CD4-positive, alpha-beta T cell treated with Interleukin-6 at 100 ng/mL for 8 hours (primary cell): ENCODE results near the gene PANK2.
A peak's percentile ranks its signal among the peaks of the same experiment; 100 is the strongest.

Source experiments
- DNase-seq: peaks from one replicate; pipeline ENCODE4 v3.0.0-alpha.2; 2020; ENCODE audit warnings: mixed read lengths, low spot score

The PANK2 gene

DNA sequence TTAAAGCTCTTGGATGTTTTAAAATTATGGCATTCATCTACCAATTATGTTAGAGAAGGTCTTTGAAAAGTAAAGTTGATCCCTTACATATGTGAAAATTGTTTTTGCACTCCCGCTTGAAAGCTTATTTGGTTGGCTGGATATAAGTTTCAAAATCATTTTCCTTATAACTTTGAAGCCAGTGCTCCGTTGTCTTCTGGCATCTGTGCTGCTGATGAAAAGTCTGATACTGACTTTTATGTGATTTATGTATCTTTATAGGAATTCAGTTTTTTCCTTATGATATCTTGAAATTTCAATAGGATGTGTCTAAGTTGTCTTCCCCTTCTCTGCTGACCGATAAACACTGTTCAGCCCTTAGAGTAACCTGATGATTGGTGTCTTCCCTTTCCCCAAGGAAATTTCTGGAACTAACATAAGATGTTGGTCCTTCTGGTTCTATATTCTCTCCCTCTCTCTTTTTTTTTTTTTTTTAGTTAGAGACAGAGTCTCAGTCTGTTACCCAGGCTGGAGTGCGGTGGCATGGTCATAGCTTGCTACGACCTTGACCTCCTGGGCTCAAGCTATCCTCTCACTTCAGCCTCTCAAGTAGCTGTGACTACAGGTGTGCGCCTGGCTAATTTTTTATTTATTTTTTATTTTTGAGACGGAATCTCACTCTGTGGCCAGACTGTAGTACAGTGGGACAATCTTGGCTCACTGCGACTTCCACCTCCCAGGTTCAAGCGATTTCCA, 12.7 kb downstream of the PANK2 start:
- DNase-seq = no peak

DNA sequence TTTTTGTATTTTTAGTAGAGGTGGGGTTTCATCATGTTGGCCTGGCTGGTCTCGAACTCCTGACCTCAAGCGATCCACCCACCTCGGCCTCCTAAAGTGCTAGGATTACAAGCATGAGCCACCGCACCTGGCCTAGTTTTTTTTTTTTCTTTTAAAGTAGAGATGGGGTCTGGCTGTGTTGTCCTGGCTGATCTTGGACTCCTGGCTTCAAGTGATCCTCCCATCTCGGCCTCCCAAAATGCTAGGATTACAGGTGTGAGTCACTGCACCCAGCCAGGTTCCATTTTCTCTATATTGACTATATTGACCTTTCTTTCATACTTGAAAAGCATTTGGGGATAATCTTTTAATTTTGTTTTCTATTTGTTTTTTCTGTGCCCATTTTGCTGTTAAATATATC, 13.3 kb downstream of the PANK2 start:
- no peak for DNase-seq

DNA sequence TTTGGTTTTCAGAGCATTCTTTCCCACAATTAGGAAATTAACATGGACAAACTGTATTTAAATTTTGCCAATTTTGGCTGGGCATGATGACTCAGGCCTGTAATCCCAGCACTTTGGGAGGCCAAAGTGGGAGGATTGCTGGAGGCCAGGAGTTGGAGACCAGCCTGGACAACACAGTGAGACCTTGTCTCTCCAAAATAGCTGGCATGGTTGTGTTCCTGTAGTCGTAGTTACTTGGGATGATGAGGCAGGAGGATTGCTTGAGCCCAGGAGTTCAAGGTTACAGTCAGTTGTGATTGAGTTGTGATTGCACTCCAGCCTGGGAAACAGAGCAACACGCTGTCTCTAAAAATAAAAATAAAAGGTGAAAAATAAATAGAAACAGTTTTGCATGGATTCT, 15.0 kb downstream of the PANK2 start:
- DNase-seq = no peak

DNA sequence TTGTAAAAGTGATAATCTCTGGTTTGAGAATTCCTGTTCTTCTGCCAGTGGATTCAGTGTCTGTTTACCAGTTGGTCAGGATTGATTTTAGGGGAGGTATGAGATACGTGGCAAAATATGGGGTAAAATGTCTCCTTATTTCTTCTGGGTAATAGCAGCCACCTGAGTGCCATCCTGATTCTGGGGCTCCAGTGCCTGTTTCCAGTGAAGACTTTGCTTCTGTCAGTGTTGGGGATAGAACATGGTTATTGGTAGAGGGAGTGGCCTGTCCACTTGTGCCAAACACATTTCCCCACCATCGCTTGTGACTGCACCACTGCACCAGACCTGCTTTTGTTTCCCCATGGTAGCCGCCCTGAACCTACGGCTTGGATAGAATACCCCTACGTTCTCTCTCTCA, 15.7 kb downstream of the PANK2 start:
- DNase-seq = no peak

DNA sequence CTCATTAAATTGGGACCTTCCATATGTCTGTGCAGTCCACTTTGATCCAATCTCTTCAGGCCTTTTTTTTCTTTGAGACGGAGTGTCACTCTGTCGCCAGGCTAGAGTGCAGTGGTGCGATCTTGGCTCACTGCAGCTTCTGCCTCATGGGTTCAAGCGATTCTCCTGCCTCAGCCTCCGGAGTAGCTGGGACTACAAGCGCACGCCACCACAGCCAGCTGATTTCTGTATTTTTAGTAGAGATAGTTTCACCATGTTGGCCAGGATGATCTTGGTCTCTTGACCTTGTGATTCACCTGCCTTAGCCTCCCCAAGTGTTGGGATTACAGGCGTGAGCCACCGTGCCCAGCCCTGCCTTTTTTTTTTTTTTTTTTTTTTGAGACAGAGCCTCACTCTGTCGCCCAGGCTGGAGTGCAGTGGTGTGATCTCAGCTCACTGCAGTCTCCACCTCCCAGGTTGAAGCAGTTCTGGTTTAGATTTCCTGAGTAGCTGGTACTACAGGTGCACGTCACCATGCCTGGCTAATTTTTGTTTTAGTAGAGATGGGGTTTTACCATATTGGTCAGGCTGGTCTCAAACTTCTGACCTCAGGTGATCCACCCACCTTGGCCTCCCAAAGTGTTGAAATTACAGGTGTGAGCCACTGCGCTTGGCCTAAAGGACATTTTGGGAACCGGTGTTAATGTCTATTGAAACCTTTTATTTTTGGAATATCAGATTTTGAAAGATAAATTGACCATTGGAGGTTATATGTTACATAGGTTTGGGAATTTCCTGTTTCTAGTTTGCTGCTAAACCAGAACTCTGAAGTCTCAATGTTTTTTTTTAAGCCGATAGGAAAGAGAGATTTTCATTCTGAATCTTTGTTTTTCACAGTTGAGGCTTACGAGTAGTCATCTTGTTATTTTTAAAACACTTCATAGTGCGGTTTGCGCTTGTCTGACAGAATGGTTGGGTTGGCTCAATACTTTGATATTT, 17.8 kb downstream of the PANK2 start:
- DNase-seq = peak; percentile 32

DNA sequence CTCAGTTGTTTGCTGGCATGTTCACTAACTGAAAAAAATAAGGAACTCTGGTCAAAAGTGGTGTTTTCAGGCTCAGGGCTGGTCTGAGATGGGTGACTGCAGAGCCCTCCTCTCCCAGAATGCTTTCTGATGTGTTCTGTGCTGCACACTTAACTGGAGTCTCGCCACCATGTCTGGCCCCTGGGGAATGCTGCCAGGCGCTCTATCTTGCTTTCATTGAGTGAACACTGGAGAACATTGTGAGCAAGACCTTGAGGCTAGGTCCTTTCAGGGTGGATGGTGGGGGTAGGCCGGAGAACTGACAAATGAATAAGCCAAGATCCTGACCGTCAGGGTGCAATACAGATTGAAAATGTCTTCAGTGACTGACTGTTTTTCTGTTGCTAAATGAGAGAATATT, 19.5 kb downstream of the PANK2 start:
- no peak for DNase-seq

DNA sequence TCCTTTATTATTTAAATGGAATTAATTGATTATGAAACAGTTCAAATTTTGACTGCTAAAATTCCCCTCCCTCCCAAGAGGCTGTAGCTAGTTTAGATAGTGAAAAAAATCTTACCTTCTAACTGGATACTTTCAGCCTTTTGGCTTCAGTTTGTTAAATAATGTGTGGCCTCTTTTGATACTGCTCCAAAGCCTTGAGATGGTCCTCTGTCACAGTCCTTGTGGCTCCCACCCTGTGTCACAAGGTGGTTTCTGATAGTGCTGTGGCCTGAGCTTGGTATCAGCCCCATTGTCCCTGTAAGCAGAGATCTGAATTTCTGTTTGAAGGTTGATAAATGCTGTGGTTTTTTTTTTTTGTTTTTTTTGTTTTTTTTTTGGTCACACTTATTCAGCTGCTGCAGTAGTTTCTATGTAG, 20.8 kb downstream of the PANK2 start:
- DNase-seq = no peak

DNA sequence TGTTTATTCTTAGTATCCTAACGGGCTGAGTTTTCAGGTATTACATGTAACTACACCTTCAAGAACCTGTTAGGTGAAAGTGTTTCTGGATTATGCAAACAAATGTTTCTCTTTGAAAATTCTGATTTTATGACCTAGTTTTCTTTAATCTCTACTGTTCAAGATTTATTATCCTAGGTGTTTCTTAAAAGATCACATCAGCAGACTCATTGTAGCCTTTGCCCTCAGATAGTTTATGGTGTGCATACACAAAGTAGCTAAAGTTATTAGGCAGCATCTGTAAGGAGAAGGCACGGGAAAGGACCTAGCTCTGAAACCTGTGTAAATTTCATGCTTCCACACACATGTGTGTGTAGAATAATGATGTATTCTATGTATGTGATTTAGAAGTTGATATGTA, 21.7 kb downstream of the PANK2 start:
- no peak for DNase-seq

DNA sequence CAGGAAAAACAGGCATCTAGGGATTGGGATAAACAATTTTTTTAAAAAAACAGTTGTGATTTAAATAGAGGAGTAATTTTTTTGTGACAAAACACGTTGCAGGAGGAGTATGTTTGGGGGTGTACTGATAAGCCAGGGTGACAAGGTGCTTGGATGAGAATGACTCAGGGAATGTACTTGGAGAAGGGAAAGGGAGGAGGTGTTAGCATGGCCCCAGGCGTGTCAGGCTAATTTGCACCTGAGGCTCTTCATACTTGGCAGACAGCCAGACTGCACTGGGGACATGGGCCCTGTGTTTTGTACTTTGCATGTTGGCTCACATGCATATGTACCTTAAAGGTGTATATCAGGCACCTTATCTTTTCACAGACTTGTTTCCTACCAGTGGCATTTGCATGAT, 22.8 kb downstream of the PANK2 start:
- no peak for DNase-seq

DNA sequence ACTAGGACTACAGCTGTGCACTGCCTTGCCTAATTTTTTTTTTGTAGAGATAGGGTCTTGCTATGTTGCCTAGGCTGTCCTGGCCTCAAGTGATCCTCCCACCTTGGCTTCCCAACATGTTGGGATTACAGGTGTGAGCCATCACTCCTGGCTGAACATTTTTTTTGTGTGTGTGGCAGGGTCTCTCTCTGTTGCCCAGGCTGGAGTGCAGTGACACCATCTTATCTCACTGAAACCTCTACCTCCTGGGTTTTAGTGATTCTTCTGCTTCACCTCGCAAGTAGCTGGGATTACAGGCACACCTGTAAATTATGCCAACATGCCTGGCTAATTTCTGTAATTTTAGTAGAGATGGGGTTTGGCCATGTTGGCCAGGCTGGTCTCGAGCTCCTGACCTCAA, 25.3 kb downstream of the PANK2 start:
- DNase-seq = no peak

DNA sequence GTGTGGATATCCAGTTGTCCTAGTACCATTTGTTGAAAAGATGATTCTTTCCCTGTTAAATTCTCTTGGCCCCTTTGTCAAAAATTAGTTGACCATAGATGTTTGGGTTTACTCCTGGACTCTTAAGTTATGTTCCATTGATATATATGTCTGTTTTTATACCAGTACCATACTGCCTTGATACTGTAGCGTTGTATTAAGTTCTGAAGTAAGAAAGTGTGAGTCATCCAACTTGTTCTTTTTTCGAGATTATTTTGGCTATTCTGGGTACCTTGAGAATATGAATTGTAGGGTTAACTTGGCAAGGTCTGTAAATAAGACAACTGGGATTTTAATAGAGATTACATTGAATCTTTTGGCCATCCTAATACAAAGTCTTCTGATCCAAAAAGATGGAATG, 26.5 kb downstream of the PANK2 start:
- DNase-seq = no peak

DNA sequence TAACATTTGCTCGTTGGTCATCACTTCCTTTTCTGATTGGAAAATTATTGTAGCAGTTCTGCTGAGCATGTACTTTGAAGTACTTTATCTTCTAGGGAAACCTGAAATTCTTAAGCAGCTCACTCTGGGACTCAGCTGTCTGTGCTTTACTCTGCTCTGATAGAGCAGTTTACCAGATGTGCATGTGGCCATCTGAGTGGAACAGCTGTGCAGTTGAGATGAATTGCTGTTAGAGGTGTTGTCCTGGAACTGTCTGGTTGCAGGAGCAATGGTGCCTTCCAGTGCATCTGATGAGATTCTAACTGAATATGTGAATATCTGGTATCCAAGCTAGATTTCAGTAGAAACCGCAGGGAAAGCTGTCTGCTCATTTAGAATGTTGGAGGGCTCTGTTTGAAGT, 27.2 kb downstream of the PANK2 start:
- DNase-seq = no peak

DNA sequence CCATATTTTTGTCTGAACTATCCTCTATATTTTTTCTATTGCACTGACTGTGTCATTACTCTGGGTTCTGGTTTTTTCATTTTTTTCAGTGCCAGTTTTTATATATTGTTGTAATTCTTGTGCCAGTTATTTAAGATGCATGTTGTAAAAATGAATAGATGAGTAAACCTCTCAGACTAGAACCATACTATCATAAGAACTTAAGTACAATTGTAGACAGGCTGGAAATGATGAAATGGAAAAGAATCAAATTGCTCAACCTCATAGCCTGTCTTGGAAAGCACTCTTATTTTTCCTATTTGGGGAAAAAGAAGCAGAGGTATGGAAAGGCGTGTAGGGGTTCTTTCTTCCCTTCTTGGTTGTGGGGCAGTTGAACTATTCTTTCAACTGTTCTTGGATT, 30.2 kb downstream of the PANK2 start:
- DNase-seq = no peak

DNA sequence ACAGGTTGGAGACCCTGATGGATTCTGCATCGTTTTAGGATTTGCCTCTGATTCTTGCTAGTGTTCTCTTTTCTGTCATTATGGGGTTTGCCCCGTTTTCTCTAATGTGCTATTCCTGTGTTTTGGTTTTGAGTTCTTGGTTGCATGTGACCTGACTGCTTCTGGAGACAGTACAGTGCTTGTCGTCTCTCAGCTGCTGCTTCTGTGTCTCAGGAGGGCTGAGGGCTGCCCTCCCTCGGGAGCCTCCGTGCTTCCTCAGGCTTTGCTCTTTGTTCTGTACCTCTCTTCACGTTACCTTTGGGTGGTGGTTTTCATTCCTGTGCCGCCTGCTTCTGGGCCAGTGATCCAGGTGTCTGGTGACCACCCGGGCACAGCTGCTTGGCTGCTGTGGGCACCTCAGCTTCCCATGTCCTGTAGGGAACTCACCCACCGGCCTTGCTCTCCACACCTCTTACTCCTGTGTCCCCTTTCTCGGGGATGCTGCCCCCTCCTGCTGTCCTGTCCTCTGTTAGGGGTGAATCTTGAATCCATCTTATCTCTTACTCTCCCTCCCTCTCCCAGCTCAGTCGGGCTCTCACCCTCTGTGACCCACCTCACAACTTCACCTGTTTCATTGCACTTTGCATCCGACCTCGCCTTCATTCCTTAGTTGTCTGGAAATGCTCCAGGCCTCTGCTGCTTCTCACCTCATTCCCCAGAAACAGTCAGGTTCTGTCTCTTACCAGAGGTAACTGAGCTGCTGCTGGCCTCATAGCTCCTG, 33.2 kb downstream of the PANK2 start:
- DNase-seq = no peak

DNA sequence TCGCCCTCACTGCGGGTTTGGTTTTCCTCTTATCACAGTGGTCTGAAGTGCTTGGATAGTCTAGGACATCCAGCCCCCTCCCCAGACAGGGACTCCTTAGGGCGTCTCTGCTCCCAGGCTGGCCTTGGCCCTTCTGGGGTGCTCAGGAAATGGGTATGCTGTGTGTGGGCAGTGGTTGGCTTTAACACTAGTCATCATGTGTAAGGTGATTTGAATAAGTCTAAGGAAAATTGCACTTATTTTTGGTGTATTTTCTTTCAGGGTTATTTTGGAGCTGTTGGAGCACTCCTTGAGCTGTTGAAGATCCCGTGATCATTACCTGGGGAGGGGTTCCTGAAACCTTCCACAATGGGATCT, 33.8 kb downstream of the PANK2 start:
- no peak for DNase-seq

DNA sequence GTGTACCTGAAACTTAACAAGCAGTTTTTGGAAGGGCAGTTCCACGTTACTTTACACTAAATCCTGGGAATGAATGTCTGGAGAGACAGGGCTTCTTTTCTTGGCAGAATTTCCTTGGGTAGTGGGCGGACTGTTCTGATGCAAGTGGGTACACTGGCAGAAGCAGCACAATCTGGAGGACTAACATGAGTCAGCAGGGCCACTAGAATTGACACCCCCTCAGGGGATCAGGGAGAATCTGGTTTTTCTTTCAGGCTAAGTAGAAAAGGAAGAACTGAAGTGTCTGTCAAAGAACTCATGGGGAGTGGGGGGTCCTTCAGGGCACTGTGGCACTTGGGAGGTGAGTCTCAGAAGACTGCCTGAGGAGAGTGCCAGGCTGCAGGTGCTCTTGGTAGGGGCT, 34.6 kb downstream of the PANK2 start:
- DNase-seq = no peak

DNA sequence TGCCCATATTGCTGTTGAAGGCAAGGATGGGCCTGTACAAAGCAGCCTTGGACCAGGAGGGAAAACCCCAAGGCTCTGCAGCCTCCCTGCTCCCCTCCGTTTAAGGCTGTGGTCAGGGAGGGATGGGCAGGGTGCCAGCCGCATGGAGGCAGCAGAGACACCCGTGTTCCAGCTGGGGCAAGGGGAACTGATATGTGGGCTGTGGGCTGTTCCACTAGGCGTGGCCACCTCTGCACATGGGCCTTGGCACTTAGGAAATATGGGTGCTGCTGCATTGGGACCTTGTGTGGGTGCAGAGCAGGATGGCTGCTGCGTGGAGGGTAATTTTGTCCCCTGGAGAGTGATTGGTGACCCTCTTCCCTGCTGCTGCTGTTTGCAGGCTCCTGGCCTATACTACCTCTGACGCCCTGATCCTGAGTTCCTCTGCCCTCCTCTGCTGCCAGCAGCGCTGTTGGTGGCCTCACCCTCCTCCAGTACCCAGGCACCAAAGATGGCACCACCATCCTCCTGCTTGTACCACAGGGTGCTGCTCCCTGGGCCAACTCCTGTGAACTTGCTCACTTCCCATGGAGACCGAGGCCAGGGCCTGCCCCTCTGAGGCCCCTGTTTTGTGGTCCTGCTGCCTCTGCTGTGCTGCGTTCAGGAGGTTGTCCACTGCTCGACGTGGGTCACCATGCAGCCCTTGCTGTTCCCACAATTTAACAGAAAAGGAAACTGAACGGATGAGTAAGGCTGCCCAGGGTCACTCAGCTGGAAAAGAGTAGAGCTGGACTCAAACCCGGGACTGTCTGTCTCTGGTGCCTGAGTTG, 35.3 kb downstream of the PANK2 start:
- DNase-seq = no peak

DNA sequence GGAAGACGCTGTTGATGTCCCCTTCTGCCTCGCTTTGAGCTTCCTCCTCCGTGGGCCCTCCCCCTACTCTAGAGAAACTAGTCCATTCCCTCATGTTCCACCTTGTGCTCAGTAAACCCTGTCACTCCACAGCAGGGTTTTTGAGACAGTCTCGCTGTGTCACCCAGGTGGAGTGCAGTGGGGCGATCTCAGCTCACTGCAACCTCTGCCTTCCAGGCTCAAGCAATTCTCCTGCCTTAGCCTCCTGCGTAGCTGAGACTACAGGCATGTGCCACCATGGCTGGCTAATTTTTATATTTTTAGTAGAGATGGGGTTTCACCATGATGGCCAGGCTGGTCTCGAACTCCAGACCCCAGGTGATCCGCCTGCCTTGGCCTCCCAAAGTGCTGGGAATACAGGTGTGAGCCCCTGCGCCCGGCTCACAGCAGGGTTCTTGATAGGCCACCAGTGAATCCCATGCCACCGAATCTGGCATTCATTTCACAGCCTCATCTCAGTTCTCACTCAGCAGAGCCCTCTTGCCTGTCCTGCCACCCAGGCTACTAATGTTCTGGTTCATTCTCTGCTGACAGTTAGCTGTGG, 36.0 kb downstream of the PANK2 start:
- DNase-seq = no peak

DNA sequence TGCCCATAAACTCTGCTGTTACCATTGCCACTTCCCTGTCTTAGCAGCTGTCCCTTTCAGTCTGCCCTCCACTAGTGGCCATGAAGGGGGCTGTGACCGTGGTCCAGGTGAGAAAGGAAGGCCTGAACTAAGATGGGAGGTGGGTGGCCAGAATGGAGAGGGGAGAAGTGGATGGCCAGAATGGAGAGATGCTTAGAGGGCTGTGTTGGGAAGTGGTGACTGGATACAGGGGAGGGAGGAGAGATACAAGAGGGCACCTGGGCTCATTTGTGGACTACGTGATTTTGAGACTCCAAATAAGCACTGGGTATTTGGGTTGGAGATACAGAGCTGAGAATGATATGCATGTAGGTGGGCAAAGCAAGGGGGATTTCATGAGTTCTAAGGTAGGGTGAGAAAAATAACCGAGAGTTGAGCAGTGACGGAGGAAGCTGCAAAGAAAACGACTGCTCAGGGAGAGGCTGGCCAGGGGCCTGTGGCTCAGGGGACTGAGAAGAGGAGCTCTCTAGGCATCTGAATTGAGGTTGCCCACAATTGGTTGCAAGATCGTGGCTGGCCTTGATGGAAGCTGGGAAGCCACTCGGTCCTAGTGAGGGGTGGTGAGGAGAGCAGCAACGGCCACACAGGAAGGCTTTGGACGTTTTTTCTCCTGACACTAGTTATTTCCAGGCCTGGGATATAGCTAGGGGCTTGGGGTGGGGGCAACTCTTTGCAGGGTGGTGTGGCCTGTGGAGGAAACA, 36.9 kb downstream of the PANK2 start:
- DNase-seq = no peak

DNA sequence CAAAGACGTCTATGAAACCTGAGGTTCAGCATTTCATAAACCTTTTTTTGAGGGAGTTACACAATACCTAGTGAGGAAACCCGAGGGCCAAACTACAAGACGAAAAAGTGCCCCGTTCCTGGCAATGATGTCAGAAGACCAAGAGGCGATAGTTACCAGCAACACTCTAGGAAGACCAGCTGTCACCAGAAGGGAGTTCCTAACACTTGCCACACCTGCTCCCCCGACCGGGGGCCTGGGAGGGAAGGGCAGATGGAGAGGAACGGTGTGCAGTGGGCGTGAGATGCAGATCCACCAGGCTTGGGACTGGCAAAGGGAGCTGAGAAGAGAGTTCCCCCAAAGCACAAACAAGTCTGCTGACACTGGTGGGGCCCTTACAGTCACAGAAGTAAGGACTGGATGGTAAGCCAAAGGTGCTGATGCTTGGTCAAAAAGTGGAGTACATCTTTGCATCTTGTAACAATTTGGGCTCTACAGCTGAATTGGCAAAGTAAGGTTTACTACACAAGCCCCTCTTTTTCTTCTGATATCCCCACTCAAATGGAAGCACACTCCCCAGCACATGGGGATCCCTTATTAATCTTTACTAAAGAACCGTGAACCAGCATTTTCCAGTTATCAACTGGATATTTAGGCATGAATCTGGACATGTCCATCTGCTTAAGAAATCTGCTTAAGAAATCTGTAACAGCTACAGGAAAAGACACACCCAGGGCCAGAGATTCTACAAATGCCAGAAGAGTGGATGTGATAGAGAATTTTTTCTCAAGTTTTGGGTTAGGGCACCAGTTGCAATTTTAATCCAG, 38.5 kb downstream of the PANK2 start:
- DNase-seq = no peak
